Panc1 (cell line): ENCODE results near the gene MKKS. TPM values are rescaled to one million over a fixed set of nuclear protein-coding genes. Genes with fewer than 3 reads are reported as not detected.

Experiments
- ATAC-seq: fragments of 200-7000 bp; cut with Tn5 transposase; 2 replicates; pipeline ENCODE4 v1.9.1; 2020; ENCODE audit warnings: mild to moderate bottlenecking, moderate library complexity
- BruUV-seq: library from RNA; stranded (reverse); fragments of 400-500 nt; replicated peaks from 2 replicates; lab custom pipeline; 2021; lab: Mats Ljungman, UMichigan
- CTCF ChIA-PET: fragments of 300-600 bp; sonication (Branson Sonifier 250); formaldehyde crosslinking; loops from one replicate; lab custom pipeline; 2022; ENCODE audit warnings: antibody characterized with exemption; lab: Charles Lee
- POLR2A ChIA-PET: fragments of 300-600 bp; sonication (Branson Sonifier 250); formaldehyde crosslinking; loops from one replicate; lab custom pipeline; 2022; ENCODE audit warnings: antibody characterized with exemption; lab: Charles Lee
- DNase-seq: peaks from one replicate; pipeline ENCODE4 v3.0.0-alpha.2; 2010; ENCODE audit warnings: low read depth, low spot score
- H3K27ac ChIP-seq: 2 replicates; pipeline ENCODE4 v1.5.1; 2011; ENCODE audit warnings: mild to moderate bottlenecking, low read length, inconsistent platforms
- H3K27me3 ChIP-seq: fragments of 200-500 bp; sonication (Bioruptor generic); 2 replicates; pipeline ENCODE4 v1.6.0; 2014; ENCODE audit warnings: low read length, inconsistent platforms; ENCODE audit not compliant: control insufficient read depth, insufficient read depth
- H3K36me3 ChIP-seq: fragments of 200-500 bp; sonication (Bioruptor generic); 2 replicates; pipeline ENCODE4 v1.5.1; 2014; ENCODE audit warnings: inconsistent platforms, mild to moderate bottlenecking, low read length, moderate library complexity; ENCODE audit not compliant: control insufficient read depth, insufficient read depth
- H3K4me1 ChIP-seq: 2 replicates; pipeline ENCODE4 v1.5.1; 2011; ENCODE audit warnings: inconsistent platforms, mild to moderate bottlenecking, low read length, moderate library complexity; ENCODE audit not compliant: control insufficient read depth, insufficient read depth
- H3K4me3 ChIP-seq, 2 experiments: 2 replicates each; pipeline ENCODE4 v1.5.1; 2011 to 2012; ENCODE audit warnings: low read depth in 2 of 2, low read length in 2 of 2, mild to moderate bottlenecking in 2 of 2, inconsistent platforms in 1 of 2, moderate library complexity in 1 of 2
- H3K9me3 ChIP-seq: fragments of 200-500 bp; sonication (Bioruptor generic); 2 replicates; pipeline ENCODE4 v1.5.1; 2014; ENCODE audit warnings: low read depth, mild to moderate bottlenecking, inconsistent platforms, low read length, moderate library complexity; ENCODE audit not compliant: control insufficient read depth, insufficient read depth
- CTCF ChIP-seq: fragments of 450-650 bp; IDR thresholded peaks from 2 replicates; pipeline ENCODE4 v1.5.1; 2017; ENCODE audit warnings: mild to moderate bottlenecking
- POLR2AphosphoS5 ChIP-seq: IDR thresholded peaks from 2 replicates; pipeline ENCODE4 v1.6.1; 2012; ENCODE audit warnings: mild to moderate bottlenecking, low read depth, low read length, moderate library complexity
- REST ChIP-seq, 2 experiments: IDR thresholded peaks; 2 replicates each; pipeline ENCODE4 v1.6.1; 2011 to 2012; ENCODE audit warnings: low read depth in 2 of 2, control low read depth in 1 of 2, low read length in 1 of 2, mild to moderate bottlenecking in 1 of 2, moderate library complexity in 1 of 2; ENCODE audit not compliant: insufficient read depth in 1 of 2
- SIN3A ChIP-seq: IDR thresholded peaks from 2 replicates; pipeline ENCODE4 v1.6.1; 2012; ENCODE audit warnings: low read depth, mild to moderate bottlenecking, low read length, moderate library complexity, borderline replicate concordance; ENCODE audit not compliant: insufficient read depth
- TCF7L2 ChIP-seq: IDR thresholded peaks from 2 replicates; pipeline ENCODE4 v1.6.1; 2011; ENCODE audit warnings: mild to moderate bottlenecking, low read depth, low read length, inconsistent platforms
- in situ Hi-C: cut with HindIII; loops from 2 replicates; pipeline ENCODE4 v1.10.0; 2016; ENCODE audit warnings: low sequenced_read_pairs, low pct_unique_long_range_greater_than_20kb
- intact Hi-C: fragments of 100-400 bp; cut with micrococcal nuclease; formaldehyde crosslinking; loops from one replicate; pipeline ENCODE4 v1.10.0; 2022; ENCODE audit not compliant: unreplicated experiment
- total RNA-seq: library from RNA; stranded (reverse); gene quantifications from one replicate; pipeline ENCODE4 v1.2.1, GENCODE V29; 2021; ENCODE audit not compliant: unreplicated experiment

The MKKS gene
- total RNA-seq, 1 experiment from 2014 or later, result 15.6 TPM

GRCh38 chr20:10430704-10431103, 3.3 kb downstream of the MKKS start:
- in situ Hi-C loops, result no loop called here

GRCh38 chr20:10430000-10430466, 4.0 kb downstream of the MKKS start:
- ChIA-PET POLR2A (no interaction called here), CTCF (no interaction called here)
- no peaks in the 10 kb centered on the region for H3K9me3 ChIP-seq
- H3K36me3 ChIP-seq, result no peaks in the 10 kb centered on the region; the same call in 1 of the 2 replicates
- H3K4me3 ChIP-seq, result no peak overlapping the region
- DNase-seq (no peak), ATAC-seq (no peak)
- H3K4me1 ChIP-seq, result peaks cover 7% of the 10 kb centered on the region; the same call in 1 of the 2 replicates
- intact Hi-C loops, result loop anchor here (5.0 kb wide), 1 partner anchor 113 kb away; no protein-coding TSS in a partner anchor
- no peaks in the 10 kb centered on the region for H3K27me3 ChIP-seq
- no TSS peak for BruUV-seq
- in situ Hi-C loops, result no loop called here
- TF ChIP-seq POLR2AphosphoS5 (no peak), REST (IDR thresholded peaks at IDR 0.05; ENCODE audit: insufficient read depth in 1 of 2, low read depth in 2 of 2, low read length in 1 of 2) (no peak), SIN3A (no peak), CTCF (no peak), TCF7L2 (no peak)
- H3K27ac ChIP-seq, result no peak overlapping the region

More at GRCh38 chr20:10430704-10431103, 3.3 kb downstream of the MKKS start:
- no peak overlapping the region for H3K4me3 ChIP-seq
- ChIA-PET POLR2A (no interaction called here), CTCF (no interaction called here)
- DNase-seq (no peak), ATAC-seq (no peak)
- no peak overlapping the region for H3K27ac ChIP-seq
- no peaks in the 10 kb centered on the region for H3K27me3 ChIP-seq
- peaks cover 3% of the 10 kb centered on the region; the same call in 1 of the 2 replicates for H3K36me3 ChIP-seq
- peaks cover 7% of the 10 kb centered on the region for H3K4me1 ChIP-seq
- TF ChIP-seq REST (IDR thresholded peaks at IDR 0.05; ENCODE audit: insufficient read depth in 1 of 2, low read depth in 2 of 2, low read length in 1 of 2) (no peak), CTCF (no peak)
- no peaks in the 10 kb centered on the region for H3K9me3 ChIP-seq
- BruUV-seq, result no TSS peak
- intact Hi-C loops, result no loop called here
